Measurements from ENCODE around the gene RPUSD3. TPM values are rescaled to one million over a fixed set of nuclear protein-coding genes. Genes with fewer than 3 reads are reported as not detected.
A peak's percentile ranks its signal among the peaks of the same experiment; 100 is the strongest.

Gene RPUSD3
- total and polyA plus RNA-seq, 9 of the 15 experiments (the other 6 are each of a cell fraction or from before 2014, with no cell fraction given), result 13.8 to 99.0 (median 59.3) TPM

DNA sequence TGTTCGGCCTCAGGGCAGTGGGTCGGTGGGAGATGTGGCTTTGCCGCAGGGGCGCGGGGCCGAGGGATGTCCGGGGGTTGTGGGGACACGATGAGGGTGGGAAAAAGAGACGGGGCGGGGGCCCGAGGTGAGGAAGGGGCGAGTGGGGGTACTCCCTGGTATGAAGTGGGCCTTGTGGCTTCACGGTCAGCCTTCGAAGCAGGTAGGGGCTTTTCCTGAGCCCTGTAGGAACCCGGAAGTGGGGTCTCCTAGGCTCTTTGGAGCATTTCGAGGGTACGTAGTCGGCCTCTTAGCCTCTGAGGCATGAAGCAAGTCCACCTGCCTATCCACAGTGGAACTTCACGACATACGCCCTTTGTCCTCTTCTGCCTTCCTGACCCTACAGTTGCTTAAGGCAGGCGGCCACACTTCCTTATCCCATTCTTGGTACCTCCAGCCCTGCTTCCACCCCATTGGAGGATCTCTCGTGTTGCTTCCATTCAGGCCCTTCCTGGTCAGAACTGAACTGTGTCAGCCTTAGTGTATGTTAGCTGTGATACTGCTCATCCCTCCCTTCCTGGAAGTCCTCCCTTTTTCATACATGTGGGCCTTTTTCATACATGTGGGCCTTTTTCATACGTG lies 50.5 kb downstream of the RPUSD3 start (continued):
- TF ChIP-seq, protein P1, sequence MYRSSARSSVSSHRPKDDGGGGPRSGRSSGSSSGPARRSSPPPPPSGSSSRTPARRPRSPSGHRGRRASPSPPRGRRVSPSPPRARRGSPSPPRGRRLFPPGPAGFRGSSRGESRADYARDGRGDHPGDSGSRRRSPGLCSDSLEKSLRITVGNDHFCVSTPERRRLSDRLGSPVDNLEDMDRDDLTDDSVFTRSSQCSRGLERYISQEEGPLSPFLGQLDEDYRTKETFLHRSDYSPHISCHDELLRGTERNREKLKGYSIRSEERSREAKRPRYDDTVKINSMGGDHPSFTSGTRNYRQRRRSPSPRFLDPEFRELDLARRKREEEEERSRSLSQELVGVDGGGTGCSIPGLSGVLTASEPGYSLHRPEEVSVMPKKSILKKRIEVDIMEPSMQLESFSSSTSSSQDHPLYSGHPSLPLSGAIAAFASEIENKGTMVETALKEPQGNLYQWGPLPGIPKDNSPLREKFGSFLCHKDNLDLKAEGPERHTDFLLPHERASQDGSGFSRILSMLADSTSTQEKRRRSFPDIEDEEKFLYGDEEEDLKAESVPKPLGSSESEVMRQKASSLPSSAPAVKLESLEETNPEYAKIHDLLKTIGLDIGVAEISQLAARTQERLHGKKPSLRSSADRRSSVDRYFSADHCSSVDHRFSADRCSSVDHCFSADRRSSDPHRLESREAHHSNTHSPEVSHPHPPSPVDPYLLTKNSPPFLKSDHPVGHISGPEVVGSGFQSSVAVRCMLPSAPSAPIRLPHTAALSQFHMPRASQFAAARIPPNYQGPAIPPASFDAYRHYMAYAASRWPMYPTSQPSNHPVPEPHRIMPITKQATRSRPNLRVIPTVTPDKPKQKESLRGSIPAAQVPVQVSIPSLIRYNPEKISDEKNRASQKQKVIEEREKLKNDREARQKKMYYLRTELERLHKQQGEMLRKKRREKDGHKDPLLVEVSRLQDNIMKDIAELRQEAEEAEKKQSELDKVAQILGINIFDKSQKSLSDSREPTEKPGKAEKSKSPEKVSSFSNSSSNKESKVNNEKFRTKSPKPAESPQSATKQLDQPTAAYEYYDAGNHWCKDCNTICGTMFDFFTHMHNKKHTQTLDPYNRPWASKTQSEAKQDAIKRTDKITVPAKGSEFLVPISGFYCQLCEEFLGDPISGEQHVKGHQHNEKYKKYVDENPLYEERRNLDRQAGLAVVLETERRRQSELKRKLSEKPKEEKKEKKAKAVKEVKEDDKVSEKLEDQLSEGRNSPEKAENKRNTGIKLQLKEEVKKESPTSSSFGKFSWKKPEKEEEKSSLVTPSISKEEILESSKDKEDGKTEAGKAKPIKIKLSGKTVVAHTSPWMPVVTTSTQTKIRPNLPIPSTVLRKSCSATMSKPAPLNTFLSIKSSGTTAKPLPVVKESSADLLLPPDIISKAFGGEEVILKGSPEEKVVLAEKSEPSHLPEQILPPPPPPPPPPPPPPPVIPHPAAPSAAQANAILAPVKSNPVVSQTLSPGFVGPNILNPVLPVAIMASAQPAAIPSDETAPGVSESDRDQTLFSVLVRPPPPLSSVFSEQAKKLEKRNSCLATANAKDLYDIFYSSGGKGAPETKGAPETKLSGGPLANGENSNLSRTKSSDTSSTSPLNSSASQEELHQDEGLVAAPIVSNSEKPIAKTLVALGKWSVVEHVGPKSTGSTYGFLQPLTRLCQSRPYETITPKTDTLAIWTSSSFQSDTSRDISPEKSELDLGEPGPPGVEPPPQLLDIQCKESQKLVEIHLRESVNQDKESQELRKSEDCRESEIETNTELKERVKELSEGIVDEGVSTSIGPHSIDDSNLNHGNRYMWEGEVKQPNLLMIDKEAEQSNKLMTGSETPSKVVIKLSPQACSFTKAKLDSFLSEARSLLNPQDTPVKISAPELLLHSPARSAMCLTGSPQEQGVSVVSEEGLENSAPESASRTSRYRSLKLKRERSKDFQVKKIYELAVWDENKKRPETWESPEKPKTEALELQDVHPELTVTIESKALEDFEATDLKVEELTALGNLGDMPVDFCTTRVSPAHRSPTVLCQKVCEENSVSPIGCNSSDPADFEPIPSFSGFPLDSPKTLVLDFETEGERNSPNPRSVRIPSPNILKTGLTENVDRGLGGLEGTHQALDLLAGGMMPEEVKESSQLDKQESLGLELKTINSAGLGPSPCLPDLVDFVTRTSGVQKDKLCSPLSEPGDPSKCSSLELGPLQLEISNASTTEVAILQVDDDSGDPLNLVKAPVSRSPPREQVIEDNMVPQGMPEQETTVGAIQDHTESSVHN (IDR thresholded peaks at IDR 0.05; ENCODE audit: borderline replicate concordance in 1 of 2, low read depth in 1 of 2), result no peak
- TF ChIP-seq RBFOX2 (IDR thresholded peaks at IDR 0.05; ENCODE audit: low read depth, low read length) (no peak; the same call in none of the 2 replicates), RAD21 (CRISPR knock-in tag; conservative IDR thresholded peaks at IDR 0.05 in 1 of 2, IDR thresholded peaks at IDR 0.05 in 1 of 2) (peak in 1 of 2 experiments; percentile 24; a peak in 1 of 4 replicates), MCM5 (IDR thresholded peaks at IDR 0.05; ENCODE audit: low read depth) (no peak), ZNF121 (CRISPR knock-in tag; conservative IDR thresholded peaks at IDR 0.05) (0 out of 2 replicates have a peak, but pooled peaks have one; percentile 6), CBFA2T2 (conservative IDR thresholded peaks at IDR 0.05) (no peak), TCF7 (IDR thresholded peaks at IDR 0.05; ENCODE audit: borderline replicate concordance) (no peak), PCBP1 (IDR thresholded peaks at IDR 0.05; ENCODE audit: low read depth, low read length, poor library complexity, severe bottlenecking) (no peak)
- TF ChIP-seq, protein P2, sequence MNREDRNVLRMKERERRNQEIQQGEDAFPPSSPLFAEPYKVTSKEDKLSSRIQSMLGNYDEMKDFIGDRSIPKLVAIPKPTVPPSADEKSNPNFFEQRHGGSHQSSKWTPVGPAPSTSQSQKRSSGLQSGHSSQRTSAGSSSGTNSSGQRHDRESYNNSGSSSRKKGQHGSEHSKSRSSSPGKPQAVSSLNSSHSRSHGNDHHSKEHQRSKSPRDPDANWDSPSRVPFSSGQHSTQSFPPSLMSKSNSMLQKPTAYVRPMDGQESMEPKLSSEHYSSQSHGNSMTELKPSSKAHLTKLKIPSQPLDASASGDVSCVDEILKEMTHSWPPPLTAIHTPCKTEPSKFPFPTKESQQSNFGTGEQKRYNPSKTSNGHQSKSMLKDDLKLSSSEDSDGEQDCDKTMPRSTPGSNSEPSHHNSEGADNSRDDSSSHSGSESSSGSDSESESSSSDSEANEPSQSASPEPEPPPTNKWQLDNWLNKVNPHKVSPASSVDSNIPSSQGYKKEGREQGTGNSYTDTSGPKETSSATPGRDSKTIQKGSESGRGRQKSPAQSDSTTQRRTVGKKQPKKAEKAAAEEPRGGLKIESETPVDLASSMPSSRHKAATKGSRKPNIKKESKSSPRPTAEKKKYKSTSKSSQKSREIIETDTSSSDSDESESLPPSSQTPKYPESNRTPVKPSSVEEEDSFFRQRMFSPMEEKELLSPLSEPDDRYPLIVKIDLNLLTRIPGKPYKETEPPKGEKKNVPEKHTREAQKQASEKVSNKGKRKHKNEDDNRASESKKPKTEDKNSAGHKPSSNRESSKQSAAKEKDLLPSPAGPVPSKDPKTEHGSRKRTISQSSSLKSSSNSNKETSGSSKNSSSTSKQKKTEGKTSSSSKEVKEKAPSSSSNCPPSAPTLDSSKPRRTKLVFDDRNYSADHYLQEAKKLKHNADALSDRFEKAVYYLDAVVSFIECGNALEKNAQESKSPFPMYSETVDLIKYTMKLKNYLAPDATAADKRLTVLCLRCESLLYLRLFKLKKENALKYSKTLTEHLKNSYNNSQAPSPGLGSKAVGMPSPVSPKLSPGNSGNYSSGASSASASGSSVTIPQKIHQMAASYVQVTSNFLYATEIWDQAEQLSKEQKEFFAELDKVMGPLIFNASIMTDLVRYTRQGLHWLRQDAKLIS (CRISPR knock-in tag; IDR thresholded peaks at IDR 0.05), result peak; percentile 91
- TF ChIP-seq, protein P3, sequence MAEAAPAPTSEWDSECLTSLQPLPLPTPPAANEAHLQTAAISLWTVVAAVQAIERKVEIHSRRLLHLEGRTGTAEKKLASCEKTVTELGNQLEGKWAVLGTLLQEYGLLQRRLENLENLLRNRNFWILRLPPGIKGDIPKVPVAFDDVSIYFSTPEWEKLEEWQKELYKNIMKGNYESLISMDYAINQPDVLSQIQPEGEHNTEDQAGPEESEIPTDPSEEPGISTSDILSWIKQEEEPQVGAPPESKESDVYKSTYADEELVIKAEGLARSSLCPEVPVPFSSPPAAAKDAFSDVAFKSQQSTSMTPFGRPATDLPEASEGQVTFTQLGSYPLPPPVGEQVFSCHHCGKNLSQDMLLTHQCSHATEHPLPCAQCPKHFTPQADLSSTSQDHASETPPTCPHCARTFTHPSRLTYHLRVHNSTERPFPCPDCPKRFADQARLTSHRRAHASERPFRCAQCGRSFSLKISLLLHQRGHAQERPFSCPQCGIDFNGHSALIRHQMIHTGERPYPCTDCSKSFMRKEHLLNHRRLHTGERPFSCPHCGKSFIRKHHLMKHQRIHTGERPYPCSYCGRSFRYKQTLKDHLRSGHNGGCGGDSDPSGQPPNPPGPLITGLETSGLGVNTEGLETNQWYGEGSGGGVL (CRISPR knock-in tag; IDR thresholded peaks at IDR 0.05), result no peak

Measured in K562 (cell line).